Vein endothelial cell (primary cell): Measurements from ENCODE around the gene MSI2. TPM values are rescaled to one million over a fixed set of nuclear protein-coding genes. Genes with fewer than 3 reads are reported as not detected.

Experiments
- small RNA-seq: library from RNA; depleted of rRNA; stranded (forward); fragments of <200 nt; gene quantifications from one replicate; pipeline ENCODE3, GENCODE V24; 2012
- total RNA-seq: library from RNA; depleted of rRNA; stranded (reverse); fragments of >200 nt; gene quantifications from 2 replicates; pipeline ENCODE4 v1.2.3, GENCODE V29; 2012

The MSI2 gene
- 17.7 and 25.2 TPM in 2 replicates for total RNA-seq

GRCh38 chr17:57255776-57256681 lies at the start of gene MSI2:
Gene MSI2, plus strand, starts transcription at chr17:57256523. Its CDS starts 220 bp downstream, at chr17:57256743.

Small RNA genes within 50 kb of the gene (small RNA-seq; reads per million reads assigned to genes)
- not detected for gene RN7SL449P
- gene RNU7-134P = not detected

Other genes starting within 250 kb of the MSI2 start
- gene AKAP1, start 171.3 kb upstream of the MSI2 start, total RNA-seq = 18.9 and 19.7 TPM in 2 replicates